WI38 (cell line): ENCODE results near the gene LRRC7.

ENCODE experiments used
- H3K4me3 ChIP-seq: 2 replicates; pipeline ENCODE4 v1.5.1; 2011; ENCODE audit warnings: low read depth, mild to moderate bottlenecking, control low read depth, low read length
- TF ChIP-seq, protein P1 (sequence below): IDR thresholded peaks from 2 replicates; pipeline ENCODE4 v1.5.1; 2012; ENCODE audit warnings: low read depth, mild to moderate bottlenecking, control low read depth, low read length

The LRRC7 gene

DNA sequence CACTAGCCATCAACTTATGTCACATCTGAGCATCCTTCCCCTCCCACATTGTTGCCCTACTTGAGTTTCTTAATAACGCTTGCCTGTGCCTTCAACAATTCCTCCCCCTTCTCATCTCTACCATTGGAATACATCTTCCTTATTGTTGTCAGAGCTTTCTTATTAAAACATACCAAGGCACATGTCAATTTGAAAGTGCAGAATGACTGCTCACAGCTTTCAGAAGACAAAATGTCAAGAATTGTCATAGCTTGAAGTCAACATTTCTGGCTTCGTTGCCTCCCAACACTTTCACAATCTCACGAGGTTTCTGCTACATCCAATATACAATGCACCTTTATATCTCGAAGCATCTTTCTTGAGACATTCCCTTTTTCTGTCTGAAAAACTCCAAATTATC, 279.9 kb downstream of the LRRC7 start:
- TF ChIP-seq, protein P1, sequence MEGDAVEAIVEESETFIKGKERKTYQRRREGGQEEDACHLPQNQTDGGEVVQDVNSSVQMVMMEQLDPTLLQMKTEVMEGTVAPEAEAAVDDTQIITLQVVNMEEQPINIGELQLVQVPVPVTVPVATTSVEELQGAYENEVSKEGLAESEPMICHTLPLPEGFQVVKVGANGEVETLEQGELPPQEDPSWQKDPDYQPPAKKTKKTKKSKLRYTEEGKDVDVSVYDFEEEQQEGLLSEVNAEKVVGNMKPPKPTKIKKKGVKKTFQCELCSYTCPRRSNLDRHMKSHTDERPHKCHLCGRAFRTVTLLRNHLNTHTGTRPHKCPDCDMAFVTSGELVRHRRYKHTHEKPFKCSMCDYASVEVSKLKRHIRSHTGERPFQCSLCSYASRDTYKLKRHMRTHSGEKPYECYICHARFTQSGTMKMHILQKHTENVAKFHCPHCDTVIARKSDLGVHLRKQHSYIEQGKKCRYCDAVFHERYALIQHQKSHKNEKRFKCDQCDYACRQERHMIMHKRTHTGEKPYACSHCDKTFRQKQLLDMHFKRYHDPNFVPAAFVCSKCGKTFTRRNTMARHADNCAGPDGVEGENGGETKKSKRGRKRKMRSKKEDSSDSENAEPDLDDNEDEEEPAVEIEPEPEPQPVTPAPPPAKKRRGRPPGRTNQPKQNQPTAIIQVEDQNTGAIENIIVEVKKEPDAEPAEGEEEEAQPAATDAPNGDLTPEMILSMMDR = no peak
- no peak overlapping the region for H3K4me3 ChIP-seq

GRCh38 chr1:69852151-69852550, 284.4 kb downstream of the LRRC7 start:
- TF ChIP-seq, protein P1 = no peak
- H3K4me3 ChIP-seq = no peak overlapping the region

DNA sequence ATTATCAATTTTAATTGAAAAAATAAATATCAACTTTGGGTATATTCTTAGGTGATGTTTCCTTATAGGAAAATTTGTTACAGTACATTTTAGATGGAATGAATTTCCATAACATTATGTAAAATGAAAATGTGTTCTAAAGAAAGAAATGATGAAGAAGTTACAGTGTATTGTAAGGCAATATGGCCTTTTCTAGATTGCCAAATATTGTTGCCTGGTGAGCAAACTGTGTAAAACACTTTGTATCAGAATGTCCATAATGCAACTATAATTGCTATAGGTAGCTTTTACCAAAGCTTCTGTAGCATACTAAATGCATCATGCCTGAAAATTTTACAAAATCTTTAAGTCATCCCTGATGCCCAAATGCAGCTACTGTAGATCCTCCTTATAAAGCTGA, 285.0 kb downstream of the LRRC7 start:
- TF ChIP-seq, protein P1 = no peak
- no peak overlapping the region for H3K4me3 ChIP-seq

GRCh38 chr1:69858534-69858933, 290.8 kb downstream of the LRRC7 start:
- H3K4me3 ChIP-seq = no peak overlapping the region
- TF ChIP-seq, protein P1 = no peak

GRCh38 chr1:69861641-69862040, 293.9 kb downstream of the LRRC7 start:
- no peak overlapping the region for H3K4me3 ChIP-seq
- TF ChIP-seq, protein P1 = no peak

GRCh38 chr1:69862906-69863305, 295.2 kb downstream of the LRRC7 start:
- no peak overlapping the region for H3K4me3 ChIP-seq
- TF ChIP-seq, protein P1 = no peak

DNA sequence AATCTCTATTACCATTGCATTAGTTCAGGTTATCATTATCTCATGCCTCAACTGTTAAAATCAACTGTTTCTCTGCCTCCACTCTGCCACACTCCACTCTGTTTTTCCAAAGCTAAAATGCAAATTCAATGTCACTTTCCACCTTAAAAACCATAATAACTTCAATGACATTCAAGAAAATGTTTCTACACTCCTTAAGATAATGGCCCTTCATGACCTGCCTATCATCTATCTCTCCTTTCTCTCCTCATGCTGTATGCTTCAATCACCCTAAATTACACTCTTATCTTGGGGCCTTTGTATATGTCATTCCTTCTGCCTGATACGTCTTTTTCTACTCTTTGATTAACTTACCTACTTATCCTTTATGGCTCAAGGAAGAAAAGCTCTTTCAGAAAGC, 296.0 kb downstream of the LRRC7 start:
- TF ChIP-seq, protein P1 = no peak

More for the DNA sequence above, 296.0 kb downstream of the LRRC7 start:
- H3K4me3 ChIP-seq = no peak overlapping the region
